HCT116 (cell line): ENCODE results near the gene CFAP57. TPM values are rescaled to one million over a fixed set of nuclear protein-coding genes. Genes with fewer than 3 reads are reported as not detected.
A peak's percentile ranks its signal among the peaks of the same experiment; 100 is the strongest.

ENCODE experiments used
- ATAC-seq: fragments of 200-7000 bp; cut with Tn5 transposase; 2 replicates; pipeline ENCODE4 v1.9.1; 2020; ENCODE audit warnings: mild to moderate bottlenecking, moderate library complexity
- BruUV-seq: library from RNA; stranded (reverse); fragments of 400-500 nt; replicated peaks from 2 replicates; lab custom pipeline; 2021; lab: Mats Ljungman, UMichigan
- CTCF ChIA-PET: fragments of 300-600 bp; sonication (Branson Sonifier 250); formaldehyde crosslinking; loops from one replicate; lab custom pipeline; 2021; ENCODE audit warnings: antibody characterized with exemption; lab: Charles Lee
- POLR2A ChIA-PET: fragments of 300-600, 350-600 bp; sonication (Branson Sonifier 250); formaldehyde crosslinking; loops from one replicate; lab custom pipeline; 2021; ENCODE audit warnings: antibody characterized with exemption; lab: Charles Lee
- RAD21 ChIA-PET, 2 experiments: fragments of 300-600 bp; sonication (Branson Sonifier 250); formaldehyde crosslinking; loops; one replicate each; lab custom pipeline; 2023; ENCODE audit warnings: low total read pairs in 2 of 2; ENCODE audit not compliant: uncharacterized antibody in 2 of 2, unreplicated experiment in 2 of 2, low non-redundant PET in 1 of 2; lab: Charles Lee
- DNase-seq: peaks from one replicate; pipeline ENCODE4 v3.0.0-alpha.2; 2010; ENCODE audit warnings: low read depth, low spot score
- H2AFZ ChIP-seq: fragments of 200-600 bp; shearing (Covaris generic), sonication (generic); 2 replicates; pipeline ENCODE4 v1.6.1; 2017; ENCODE audit warnings: low read depth, mixed run types, mixed read lengths, antibody characterized with exemption, low read length; ENCODE audit not compliant: poor library complexity, severe bottlenecking
- H3K27ac ChIP-seq: 2 replicates; pipeline ENCODE4 v1.5.1; 2012; ENCODE audit warnings: low read depth, low read length
- H3K27me3 ChIP-seq: fragments of 200-600 bp; sonication (generic); 2 replicates; pipeline ENCODE4 v1.6.1; 2016; ENCODE audit warnings: mixed run types, low read length, mixed read lengths; ENCODE audit not compliant: insufficient read depth
- H3K36me3 ChIP-seq, 2 experiments: fragments of 200-500 bp in 1 of 2; fragments of 200-600 bp in 1 of 2; sonication (Bioruptor generic) in 1 of 2; sonication (generic) in 1 of 2; 2 replicates each; pipeline versions ENCODE4 v1.5.1 to v1.6.1; 2014 to 2016; ENCODE audit warnings: low read length in 2 of 2, inconsistent platforms in 1 of 2, mixed read lengths in 1 of 2, mixed run types in 1 of 2; ENCODE audit not compliant: insufficient read depth in 2 of 2, control insufficient read depth in 1 of 2
- H3K4me1 ChIP-seq, 2 experiments: fragments of 200-600 bp in 1 of 2; sonication (generic) in 1 of 2; 2 replicates each; pipeline versions ENCODE4 v1.5.1 to v1.6.1; 2012 to 2017; ENCODE audit warnings: low read length in 2 of 2, inconsistent platforms in 1 of 2, mild to moderate bottlenecking in 1 of 2, mixed read lengths in 1 of 2, mixed run types in 1 of 2, moderate library complexity in 1 of 2; ENCODE audit not compliant: insufficient read depth in 2 of 2, control insufficient read depth in 1 of 2
- H3K4me2 ChIP-seq: fragments of 200-600 bp; sonication (generic); 2 replicates; pipeline ENCODE4 v1.6.1; 2017; ENCODE audit warnings: mixed run types, low read length, mixed read lengths
- H3K4me3 ChIP-seq, 2 experiments: fragments of 200-600 bp in 1 of 2; sonication (generic) in 1 of 2; replicated peaks in 1 of 2; 2 replicates each; pipeline ENCODE4 v1.5.1; 2011 to 2016; ENCODE audit warnings: low read length in 2 of 2, control low read depth in 1 of 2, low read depth in 1 of 2, mild to moderate bottlenecking in 1 of 2, mixed read lengths in 1 of 2, mixed run types in 1 of 2
- H3K79me2 ChIP-seq: fragments of 200-600 bp; sonication (generic); 2 replicates; pipeline ENCODE4 v1.6.1; 2017; ENCODE audit warnings: mild to moderate bottlenecking, mixed run types, low read length, moderate library complexity, mixed read lengths; ENCODE audit not compliant: insufficient read depth
- H3K9ac ChIP-seq: fragments of 200-600 bp; sonication (generic); 2 replicates; pipeline ENCODE4 v1.6.1; 2016; ENCODE audit warnings: low read length, mixed read lengths
- H3K9me2 ChIP-seq: fragments of 200-600 bp; sonication (generic), shearing (Covaris generic); 2 replicates; pipeline ENCODE4 v1.6.1; 2017; ENCODE audit warnings: mixed run types, mild to moderate bottlenecking, moderate library complexity; ENCODE audit not compliant: insufficient read depth
- H3K9me3 ChIP-seq, 2 experiments: fragments of 200-500 bp in 1 of 2; fragments of 200-600 bp in 1 of 2; sonication (Bioruptor generic) in 1 of 2; sonication (generic) in 1 of 2; 2 replicates each; pipeline ENCODE4 v1.6.1; 2014 to 2017; ENCODE audit warnings: low read length in 2 of 2, mixed read lengths in 2 of 2, inconsistent platforms in 1 of 2, low read depth in 1 of 2, mild to moderate bottlenecking in 1 of 2, mixed run types in 1 of 2, moderate library complexity in 1 of 2; ENCODE audit not compliant: control insufficient read depth in 1 of 2, insufficient read depth in 1 of 2
- H4K20me1 ChIP-seq: fragments of 200-600 bp; sonication (generic), shearing (Covaris generic); 2 replicates; pipeline ENCODE4 v1.6.1; 2017; ENCODE audit warnings: mixed run types, mild to moderate bottlenecking, moderate library complexity; ENCODE audit not compliant: insufficient read depth
- ATF3 ChIP-seq: IDR thresholded peaks from 2 replicates; pipeline ENCODE4 v1.6.1; 2012
- CTCF ChIP-seq, 3 experiments: fragments of 200-600 bp in 1 of 3; sonication (generic) in 1 of 3; IDR thresholded peaks in 2 of 3; conservative IDR thresholded peaks in 1 of 3; 2 replicates each; pipeline ENCODE4 v1.5.1; 2012 to 2017; ENCODE audit warnings: low read depth in 2 of 3, low read length in 2 of 3, antibody characterized with exemption in 1 of 3, borderline replicate concordance in 1 of 3, control low read depth in 1 of 3, mild to moderate bottlenecking in 1 of 3, mixed read lengths in 1 of 3, mixed run types in 1 of 3, moderate library complexity in 1 of 3; ENCODE audit not compliant: insufficient read depth in 1 of 3
- EZH2 ChIP-seq: fragments of 200-600 bp; sonication (generic); IDR thresholded peaks from 2 replicates; pipeline ENCODE4 v1.6.1; 2017; ENCODE audit warnings: antibody characterized with exemption, mixed run types
- FOSL1 ChIP-seq: IDR thresholded peaks from 2 replicates; pipeline ENCODE4 v1.6.1; 2012; ENCODE audit warnings: low read depth
- MAX ChIP-seq: IDR thresholded peaks from 2 replicates; pipeline ENCODE4 v1.6.1; 2012
- POLR2A ChIP-seq: IDR thresholded peaks from 2 replicates; pipeline ENCODE4 v1.7.0; 2011; ENCODE audit warnings: borderline replicate concordance; ENCODE audit not compliant: insufficient read depth, insufficient read length; ENCODE audit errors: extremely low read depth
- RAD21 ChIP-seq: IDR thresholded peaks from 2 replicates; pipeline ENCODE4 v1.6.1; 2012; ENCODE audit warnings: low read depth, mild to moderate bottlenecking
- SRF ChIP-seq: IDR thresholded peaks from 2 replicates; pipeline ENCODE4 v1.6.1; 2012; ENCODE audit warnings: low read depth
- TCF7L2 ChIP-seq: IDR thresholded peaks from 2 replicates; pipeline ENCODE4 v1.7.0; 2011; ENCODE audit warnings: borderline replicate concordance, inconsistent platforms; ENCODE audit not compliant: insufficient read depth, insufficient read length; ENCODE audit errors: extremely low read depth
- YY1 ChIP-seq: IDR thresholded peaks from 2 replicates; pipeline ENCODE4 v1.6.1; 2011; ENCODE audit warnings: low read length, low read depth, moderate library complexity, mild to moderate bottlenecking; ENCODE audit not compliant: insufficient replicate concordance; ENCODE audit errors: extremely low read depth
- ZFX ChIP-seq: fragments of 450-650 bp; IDR thresholded peaks from 2 replicates; pipeline ENCODE4 v1.6.1; 2017
- intact Hi-C: fragments of 100-400 bp; cut with micrococcal nuclease; formaldehyde crosslinking; loops from 2 replicates; pipeline ENCODE4 v1.10.0; 2022
- total RNA-seq: library from RNA; stranded (reverse); gene quantifications from one replicate; pipeline ENCODE4 v1.2.1, GENCODE V29; 2021; ENCODE audit not compliant: unreplicated experiment

The CFAP57 gene
- total RNA-seq, 1 experiment from 2014 or later, result 0.49 TPM

GRCh38 chr1:43269627-43270375, 97.7 kb downstream of the CFAP57 start, which contains the start of gene TMEM125:
TSS of gene TMEM125 (plus strand) at chr1:43269983. CDS start at chr1:43272723, 2,740 bp downstream.
- H3K9ac ChIP-seq, result peak within 1 kb of the TSS; percentile 52
- no peaks in the 10 kb centered on the region for H4K20me1 ChIP-seq
- H3K27me3 ChIP-seq, result no peaks in the 10 kb centered on the region
- no peaks in the 10 kb centered on the region for H3K36me3 ChIP-seq
- RAD21 ChIA-PET, result interaction anchor here in 1 of 2 experiments (0.5 kb wide), 1 partner anchor 142 kb away, joined by 3 read pairs; no protein-coding TSS in a partner anchor
- TF ChIP-seq ATF3, result no peak
- no peak for TF ChIP-seq MAX
- no peak for TF ChIP-seq YY1
- TF ChIP-seq POLR2A, result no peak
- TF ChIP-seq ZFX, result no peak
- no peak for TF ChIP-seq SRF
- TF ChIP-seq EZH2, result no peak
- TF ChIP-seq FOSL1, result no peak
- no peak for TF ChIP-seq RAD21
- TF ChIP-seq TCF7L2, result no peak
- no peak for TF ChIP-seq CTCF (IDR thresholded peaks at IDR 0.05 in 2 of 3, conservative IDR thresholded peaks at IDR 0.05 in 1 of 3; ENCODE audit: borderline replicate concordance in 1 of 3, insufficient read depth in 1 of 3, low read depth in 2 of 3, low read length in 2 of 3)
- TSS peak; percentile 82 for BruUV-seq
- H3K27ac ChIP-seq, result peak within 1 kb of the TSS; percentile 44
- H3K4me3 ChIP-seq, result peak within 1 kb of the TSS; percentile 54 to 61
- peaks cover 0 to 7% of the 10 kb centered on the region in 2 experiments; a peak in 1 of 4 replicates for H3K9me3 ChIP-seq
- H3K9me2 ChIP-seq, result no peaks in the 10 kb centered on the region
- H3K79me2 ChIP-seq, result no peaks in the 10 kb centered on the region
- CTCF ChIA-PET, result interaction anchor here (1.0 kb wide), 1 partner anchor 16 kb away, joined by 5 read pairs; the partner anchor contains the start of gene C1orf210
- H3K4me1 ChIP-seq, result peaks cover 15 to 32% of the 10 kb centered on the region in 2 experiments
- POLR2A ChIA-PET, result no interaction called here
- ATAC-seq (no peak), DNase-seq (no peak)
- intact Hi-C loops, result no loop called here
- no peak within 1 kb of the TSS for H2AFZ ChIP-seq
- H3K4me2 ChIP-seq, result peak within 1 kb of the TSS; percentile 85
